Measurements from ENCODE around the gene ARPC1A.

ARPC1A gene

DNA sequence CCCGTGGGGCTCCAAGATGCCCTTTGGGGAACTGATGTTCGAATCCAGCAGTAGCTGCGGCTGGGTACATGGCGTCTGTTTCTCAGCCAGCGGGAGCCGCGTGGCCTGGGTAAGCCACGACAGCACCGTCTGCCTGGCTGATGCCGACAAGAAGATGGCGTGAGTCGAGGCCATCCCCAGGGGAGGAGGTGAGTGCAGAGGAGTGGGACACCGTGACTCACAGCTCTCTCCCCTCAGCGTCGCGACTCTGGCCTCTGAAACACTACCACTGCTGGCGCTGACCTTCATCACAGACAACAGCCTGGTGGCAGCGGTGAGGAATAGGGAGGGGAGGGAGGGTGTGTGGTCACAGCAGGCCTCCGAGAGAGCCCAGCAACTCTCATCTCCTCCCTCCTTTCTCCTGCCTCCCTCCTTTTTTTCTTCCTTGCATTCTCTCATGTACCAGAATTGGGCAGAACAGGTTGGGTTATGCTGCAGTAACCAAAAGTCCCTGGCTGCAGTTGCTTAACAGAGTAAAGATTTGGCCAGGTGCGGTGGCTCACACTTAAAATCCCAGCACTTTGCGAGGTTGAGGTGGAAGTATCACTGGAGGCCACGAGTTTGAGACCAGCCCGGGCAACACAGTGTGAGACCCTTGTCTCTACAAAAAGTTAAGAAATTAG, 65.4 kb downstream of the ARPC1A start:
- no peak for DNase-seq

DNA sequence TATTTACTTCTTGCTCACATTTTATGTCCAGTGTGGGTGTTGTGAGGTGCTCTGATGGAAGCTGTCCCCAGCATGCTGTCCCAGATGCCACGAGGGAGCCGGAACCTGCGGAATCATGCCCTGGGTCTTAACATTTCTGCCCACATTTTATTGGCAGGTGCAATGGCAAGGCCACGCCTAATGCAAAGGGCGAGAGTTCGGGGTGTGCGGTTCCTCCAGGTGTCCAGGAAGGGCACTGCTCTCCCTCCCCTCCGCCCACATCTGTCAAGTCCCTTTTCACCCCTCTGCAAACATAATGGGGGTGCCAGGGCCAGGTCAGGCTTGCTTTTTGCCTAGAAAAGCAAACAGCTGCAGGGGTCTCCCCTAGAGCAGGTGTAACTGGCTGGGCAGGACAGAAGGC, 66.3 kb downstream of the ARPC1A start:
- DNase-seq, result no peak

DNA sequence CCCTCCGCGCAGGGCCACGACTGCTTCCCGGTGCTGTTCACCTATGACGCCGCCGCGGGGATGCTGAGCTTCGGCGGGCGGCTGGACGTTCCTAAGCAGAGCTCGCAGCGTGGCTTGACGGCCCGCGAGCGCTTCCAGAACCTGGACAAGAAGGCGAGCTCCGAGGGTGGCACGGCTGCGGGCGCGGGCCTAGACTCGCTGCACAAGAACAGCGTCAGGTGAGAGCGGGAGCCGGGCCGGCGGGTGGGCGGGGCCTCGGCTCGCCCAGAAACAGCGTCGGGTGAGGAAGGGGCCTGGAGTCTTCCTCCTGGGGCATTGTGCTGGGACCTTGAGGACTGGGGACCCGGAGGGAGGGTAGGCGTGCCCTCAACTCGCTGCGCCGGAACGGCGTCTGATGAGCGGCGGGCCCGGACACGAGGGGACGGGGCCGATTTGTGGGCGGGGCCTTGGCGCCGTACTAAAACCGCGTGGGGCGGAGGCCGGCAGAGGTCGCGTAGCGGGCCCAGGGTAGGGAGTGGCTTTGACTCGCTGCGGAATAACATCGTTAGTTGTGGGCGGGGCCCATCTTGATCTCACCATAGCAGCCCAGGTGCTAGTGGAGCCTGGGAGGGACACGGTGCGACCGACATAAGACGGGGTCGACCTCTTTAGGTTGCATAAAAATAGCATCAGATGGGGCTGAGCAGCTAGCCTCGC, 67.1 kb downstream of the ARPC1A start:
- DNase-seq, result peak; percentile 78

DNA sequence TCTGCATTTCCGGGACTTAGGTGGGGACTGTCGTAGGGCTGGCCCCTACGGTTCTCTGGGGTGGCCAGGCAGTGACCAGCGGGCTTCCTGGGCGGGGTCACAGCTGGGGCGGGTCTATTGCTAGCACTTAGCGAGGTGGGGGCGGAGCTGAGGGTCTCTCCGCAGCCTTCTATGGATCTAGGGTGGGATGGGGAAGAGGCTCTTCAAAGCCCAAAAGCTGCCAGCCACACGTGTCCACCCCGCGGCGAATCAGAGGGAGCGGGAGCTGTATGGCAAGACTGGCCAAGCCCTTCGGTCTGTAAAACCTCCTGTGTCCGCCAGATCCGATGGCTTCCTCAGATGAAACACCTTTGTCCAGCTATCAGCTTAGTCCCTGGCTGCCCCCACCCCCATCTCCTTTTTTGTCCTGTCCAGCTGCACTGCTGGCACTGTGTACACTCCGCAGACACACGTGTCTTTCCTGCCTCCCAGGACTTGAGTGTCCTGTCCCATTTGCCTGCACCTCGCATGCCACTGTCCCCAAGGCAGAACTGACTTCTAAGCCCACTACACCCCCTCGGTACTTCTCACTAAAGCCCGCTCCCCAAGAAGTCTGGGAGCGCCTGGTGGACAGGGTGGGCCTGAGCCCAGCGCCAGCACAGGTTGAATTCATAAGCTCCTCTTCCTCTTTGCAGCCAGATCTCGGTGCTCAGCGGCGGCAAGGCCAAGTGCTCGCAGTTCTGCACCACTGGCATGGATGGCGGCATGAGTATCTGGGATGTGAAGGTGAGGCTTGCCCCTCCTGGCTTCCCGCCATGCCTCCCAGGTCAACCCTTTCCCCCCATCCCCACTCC, 67.9 kb downstream of the ARPC1A start:
- DNase-seq, result no peak

DNA sequence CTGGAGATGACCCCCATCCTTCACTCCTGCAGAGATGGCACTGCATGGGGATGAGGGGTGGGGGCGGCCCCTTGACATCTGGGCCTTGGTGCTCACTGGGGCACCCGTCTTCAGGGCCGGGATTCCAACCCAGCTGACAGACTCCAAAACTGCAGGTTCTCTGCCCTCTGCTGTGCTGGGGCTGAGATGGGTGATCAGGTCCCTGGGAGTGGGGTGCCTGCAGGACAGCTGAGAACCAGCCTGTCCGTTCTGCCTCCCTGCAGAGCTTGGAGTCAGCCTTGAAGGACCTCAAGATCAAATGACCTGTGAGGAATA, 68.4 kb downstream of the ARPC1A start:
- DNase-seq, result no peak

DNA sequence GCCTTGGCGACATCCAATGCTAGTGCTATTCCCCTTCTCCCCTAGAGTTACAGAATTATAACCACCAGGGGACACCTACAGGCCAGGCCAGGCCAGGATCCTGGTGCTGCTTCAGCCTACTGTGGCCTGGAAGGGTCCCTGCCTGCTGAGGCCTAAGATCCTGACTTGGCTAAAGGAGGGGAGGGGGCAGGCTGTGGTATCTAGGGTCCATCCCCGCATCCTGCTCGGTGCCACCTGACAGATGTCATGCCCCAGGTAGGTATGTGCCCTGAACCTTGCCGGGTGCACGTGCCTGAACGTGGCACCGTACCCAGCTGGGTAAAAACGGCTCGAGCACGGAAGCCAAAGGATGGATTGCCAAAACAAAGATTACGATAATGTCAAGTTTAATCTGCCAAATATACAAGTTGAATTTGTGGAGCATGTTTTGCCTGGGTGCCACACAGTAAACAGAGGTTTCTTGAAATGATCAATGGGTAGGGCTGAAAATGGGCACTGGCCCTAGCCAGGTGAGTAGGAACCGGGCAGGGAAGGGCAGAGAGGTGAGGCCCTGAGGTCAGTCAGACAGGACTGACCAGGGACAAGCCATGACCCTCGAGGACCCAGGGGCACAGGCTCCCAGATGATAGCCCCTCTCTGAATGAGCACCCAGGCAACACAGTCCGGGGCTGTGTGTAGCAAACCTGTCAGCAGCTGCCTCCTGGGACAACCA, 70.1 kb downstream of the ARPC1A start:
- DNase-seq, result no peak

DNA sequence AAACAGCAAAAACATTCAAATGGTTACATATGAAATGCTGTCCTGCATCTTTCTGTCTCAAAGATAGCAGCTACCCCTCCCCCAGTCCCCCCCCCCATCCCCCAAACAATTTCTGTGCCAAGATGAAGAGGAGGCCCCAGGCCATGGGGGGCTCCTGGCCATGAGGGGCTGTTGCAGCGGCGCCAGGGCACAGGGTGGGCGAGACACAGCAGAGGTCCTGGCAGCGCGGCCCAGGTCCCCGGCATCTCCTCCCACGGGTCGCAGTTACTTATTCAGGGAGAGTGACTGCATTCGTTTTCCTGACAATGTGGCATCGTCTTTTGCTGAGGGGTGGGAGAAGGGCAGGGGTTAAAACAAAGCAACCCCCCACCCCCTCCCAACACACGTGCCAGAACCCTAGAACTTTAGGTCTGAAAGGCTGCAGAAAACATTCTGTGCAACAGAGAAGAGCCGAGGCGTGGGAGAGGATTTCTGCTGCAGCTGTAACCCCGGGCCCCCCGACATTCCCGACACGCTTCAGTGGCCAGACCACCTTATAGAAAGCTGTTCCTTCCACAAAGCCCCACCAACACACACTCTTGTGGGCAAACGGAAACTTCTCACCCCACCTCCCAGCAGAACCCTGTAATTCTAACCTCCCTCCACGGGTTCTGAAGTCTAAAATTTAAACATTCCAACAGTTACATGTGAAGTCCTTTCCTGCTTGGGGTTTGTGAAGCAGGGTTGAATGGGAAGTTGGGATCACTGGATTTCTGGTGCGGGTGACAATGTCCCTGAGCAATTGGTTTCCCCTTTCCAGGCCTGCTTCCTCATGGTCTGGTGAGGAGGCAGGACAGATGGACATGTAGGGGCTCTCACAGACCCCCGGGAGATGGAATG, 71.0 kb downstream of the ARPC1A start:
- no peak for DNase-seq

DNA sequence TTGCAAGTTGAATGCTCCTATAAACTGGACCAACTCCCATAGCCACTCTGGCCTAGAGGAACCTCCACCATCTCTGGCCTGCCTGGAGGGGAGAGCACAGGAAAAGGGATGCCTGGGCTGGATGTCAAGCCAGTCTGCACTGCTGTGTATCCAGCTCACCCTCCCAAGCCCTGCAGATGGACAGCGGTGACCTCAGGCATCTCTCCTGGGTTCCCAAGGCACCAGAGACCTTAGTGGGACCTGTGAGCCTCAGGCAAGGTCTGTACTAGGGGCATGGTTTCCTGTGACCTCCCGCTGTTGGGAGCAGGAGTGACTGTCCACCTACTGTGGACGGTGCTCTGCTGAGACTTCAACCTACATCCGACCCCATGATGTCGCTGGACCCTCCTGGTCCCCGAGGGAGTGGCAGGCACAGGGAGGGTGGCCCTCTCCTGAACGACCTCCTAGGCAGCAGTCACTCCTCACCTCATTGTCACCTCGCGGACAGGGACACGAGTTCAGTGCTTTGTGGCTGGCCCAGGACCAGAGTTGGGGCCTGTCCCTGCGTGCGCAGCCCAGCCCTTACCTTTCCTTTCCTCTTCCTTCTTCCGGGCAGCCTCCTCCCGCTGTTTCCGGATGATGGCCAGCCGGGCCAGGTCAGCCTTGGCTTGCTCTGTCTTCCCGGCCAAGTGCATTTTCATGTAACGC, 71.7 kb downstream of the ARPC1A start:
- DNase-seq, result no peak

DNA sequence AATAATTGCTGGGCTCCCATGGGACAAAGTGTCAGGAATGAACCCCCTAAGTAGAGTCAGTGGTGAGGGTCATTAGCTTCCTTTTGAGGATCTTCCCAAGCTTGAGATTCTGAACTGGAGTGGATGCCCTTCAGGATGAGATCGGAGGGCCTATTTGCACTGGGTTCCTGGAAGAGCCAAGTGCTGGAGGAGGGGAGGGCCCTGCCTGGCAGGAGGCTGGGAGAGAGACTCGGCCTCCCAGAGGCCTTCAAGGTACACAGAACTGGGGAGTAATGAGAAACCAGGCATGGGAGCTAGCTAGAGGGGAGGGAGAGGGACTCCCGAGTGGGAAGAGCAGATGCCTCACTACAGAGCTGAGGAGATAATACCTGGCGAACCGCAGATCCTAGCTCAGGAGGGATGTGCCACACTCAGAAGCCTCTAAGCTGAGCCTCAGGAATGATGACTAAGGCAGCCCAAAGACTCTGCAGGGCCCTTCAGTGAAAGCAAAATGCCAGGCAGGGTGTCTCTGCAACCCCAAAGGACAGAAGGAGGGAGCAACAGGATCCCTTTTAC, 73.3 kb downstream of the ARPC1A start:
- DNase-seq, result no peak

DNA sequence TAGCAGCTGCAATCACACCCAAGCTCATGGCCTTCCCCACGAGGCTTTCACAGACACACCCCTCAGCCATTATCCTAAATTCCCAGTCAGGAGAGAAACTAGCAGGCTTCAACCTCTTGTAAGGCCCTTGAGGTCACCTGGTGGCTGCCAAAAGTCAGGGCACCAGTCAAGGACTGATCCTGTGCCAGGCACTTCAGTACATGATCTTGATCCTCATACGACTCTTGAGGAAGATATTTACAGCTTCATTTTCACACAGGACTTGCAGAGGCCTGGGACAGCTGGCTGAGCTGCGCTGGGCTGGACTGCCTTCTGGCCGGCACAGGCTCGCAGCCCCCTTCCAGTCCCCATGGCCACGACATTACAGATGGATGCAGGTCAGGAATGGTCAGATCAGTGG, 73.9 kb downstream of the ARPC1A start:
- no peak for DNase-seq

DNA sequence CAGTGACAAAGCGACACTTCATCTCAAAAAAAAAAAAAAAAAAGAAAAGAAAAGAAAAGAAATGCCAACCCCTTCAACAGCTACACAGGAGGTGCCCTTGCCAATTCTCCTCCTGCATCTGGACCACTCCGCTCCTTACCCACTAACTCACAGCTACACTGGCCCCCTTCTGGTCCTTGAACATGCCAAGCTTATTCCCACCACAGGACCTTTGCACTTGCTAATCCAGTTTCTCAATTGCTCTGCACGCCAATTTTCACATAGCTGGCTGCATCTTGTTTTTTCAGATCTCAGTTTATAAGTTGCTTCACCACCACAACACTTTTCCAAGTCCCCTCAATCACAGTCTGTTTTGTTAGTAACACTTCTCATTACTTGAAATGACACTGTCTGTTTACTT, 77.2 kb downstream of the ARPC1A start:
- DNase-seq, result no peak

DNA sequence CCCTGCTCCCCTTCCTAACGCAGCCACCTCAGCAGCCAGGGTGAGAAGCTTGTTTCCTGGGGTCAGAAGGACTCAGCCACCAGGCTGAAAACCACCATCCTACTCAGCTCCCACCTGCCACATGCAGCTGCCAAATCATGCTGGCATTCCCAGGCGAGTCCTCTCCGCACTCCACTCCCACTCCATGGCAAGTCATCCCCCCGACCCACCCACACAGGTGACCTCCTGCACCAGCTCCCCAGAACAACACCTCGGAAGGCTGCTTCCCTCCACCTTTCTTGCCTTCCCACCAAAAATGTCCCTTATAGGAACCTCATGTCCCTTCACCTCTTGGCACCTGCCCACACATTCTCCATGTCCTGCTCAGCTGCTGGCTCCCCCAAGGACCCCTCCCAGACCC, 78.1 kb downstream of the ARPC1A start:
- DNase-seq, result no peak

DNA sequence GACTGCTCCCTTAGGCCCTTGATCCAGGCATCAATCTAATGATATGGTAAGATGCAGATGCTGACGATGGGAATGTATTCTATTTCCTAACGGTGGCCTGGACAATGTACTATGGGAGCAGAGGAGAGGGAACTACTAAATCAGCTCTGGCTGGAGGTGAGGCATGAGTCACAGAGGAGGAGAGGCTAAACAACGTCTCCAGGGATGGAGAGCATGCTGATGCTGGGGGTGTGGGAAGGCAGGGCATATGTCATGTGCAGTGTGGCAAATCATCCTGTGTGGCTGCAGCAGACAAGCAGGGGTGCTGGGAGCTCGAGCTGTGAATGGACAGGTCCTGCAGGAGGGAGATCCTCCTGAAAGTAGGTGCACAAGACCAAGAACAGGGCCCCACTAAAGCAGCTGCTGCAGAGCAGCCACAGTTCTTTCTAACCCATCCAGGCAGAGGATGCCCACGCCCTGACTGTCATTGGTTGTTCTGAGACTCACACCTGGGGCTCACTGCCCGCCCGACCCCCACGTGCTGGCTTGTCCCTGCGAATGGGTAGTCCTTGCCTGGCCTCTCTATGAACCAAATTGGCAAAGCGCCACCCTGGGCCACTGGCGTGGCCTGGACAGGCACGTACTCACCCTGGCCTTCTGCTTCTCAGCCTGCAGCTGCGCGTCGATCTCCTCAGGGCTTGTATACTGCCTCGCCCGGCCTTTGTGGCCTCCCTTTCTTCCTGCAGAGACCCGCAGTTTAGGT, 78.7 kb downstream of the ARPC1A start:
- DNase-seq, result no peak

DNA sequence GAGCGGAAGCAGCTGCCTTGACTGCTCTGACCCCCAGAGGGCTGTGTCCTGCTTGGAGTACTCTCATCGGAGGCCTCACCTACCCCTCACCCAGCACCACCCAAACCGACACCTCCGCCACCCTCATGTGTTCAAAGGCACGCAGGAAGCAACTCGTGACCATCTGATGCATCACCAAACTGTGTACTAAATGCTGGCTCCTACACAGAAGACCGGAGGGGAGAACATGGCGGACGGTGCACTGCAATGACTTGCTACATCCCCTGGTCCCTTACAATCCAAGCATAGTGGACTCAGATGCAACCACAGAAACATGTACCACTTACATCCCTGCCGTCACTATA, 79.3 kb downstream of the ARPC1A start:
- no peak for DNase-seq

DNA sequence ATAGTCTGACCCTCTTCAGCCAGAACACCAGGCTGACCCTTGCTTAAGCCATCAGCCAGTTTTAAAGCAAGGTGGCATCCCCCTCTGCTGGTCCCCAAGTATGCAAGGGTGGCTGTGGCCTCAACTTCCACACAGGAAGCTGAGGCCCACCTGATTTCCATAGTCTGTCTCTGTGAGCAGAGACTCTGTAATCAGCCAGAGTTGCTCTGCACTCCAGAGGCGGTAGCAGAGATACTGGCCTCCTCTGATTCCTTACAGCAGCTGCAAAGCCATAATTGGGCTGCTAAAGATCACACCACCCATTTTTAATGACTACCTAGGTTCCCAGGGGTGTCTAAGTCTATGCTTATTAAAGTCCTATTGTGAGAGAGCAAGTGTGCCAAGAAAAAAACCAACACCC, 80.9 kb downstream of the ARPC1A start:
- DNase-seq, result no peak

DNA sequence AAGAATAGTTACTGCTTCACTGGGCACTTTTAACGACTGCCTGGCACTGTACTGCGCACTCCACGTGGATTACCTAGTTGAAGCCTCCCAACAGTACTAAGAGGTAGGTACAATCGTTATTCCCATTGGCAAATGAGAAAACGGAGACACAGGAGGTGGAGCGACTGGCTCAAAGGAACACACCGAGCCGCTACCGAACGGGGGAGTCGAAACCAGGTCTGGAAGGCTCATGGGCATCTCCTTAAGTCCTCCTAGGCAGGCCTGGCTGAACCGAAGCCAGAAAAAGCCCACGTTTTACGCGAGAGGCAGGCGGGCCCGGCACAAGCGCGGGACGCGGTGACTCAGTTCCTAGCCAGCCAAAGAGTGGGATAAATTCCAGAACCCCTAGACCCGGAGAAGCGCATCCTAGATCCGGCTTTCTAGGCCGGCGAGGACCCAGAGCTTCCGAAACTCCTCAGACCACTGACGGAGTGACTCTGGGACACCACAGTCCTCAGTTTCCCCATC, 82.2 kb downstream of the ARPC1A start:
- DNase-seq, result peak; percentile 30

DNA sequence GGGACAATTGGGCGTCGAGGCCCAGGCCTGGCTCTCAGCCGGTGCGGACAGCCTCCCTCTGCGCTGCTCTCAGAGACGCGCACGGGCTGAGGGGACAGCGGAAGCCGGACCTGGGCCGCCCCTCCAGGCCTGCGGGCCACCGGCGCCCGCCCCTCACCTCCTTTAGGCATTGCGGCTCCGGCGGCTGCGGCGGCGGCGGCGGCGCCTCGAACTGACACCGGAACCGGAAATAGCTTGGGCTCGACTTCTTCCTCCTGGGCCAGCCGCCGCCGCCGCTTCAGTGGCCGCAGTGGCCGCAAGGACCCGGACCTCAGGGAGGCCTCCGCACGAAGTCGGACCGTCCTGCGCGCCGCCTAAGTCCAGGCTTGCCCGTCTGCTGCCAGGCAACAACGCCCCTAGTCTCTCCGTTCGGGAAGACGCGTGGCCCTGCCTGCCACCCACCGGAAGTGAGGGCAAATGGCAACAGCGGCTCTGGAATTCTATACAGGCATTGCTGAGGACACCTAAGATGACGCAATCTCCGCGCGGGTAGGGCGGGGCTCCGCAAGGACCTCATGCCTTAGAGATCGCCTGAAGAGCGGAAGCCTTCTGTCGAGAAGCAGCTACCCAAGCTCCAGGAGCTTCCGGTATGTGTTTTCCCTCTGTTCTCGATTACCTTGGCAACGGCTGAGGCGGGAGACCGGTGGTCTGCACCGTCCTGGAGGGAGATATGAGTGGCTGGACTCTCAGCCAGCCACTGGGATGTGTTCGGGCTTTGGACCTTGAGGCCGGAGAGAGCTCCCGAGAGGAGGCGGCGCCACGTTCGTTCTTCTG, 82.9 kb downstream of the ARPC1A start, which contains the start of the genes BUD31 and PDAP1:
BUD31 (plus strand) TSS at position 591 of the 813 bp plus-strand sequence. CDS start 2,124 bp downstream, outside the sequence.
PDAP1 (minus strand) TSS at position 219 of the 813 bp plus-strand sequence; CDS start at position 170, 49 bp downstream.
- DNase-seq, result peak; percentile 90

DNA sequence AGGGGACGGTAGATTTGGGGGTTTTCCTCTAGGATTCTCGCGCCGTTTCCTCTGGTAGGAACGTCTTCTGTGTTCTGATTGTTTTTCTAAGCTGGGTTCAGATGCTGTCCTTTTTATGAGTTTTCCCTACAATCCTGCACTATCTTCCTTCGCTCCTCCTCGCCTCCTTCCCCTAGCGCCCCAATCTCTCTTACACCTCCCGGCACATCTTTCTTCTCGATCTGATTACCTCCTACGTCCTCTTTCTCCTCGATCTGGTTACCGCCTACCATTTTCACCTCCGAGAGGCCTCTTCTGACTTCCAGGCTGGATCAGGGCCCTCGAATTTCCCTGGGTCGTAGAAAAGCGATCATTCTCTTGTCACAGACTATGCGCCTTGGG, 83.5 kb downstream of the ARPC1A start:
- DNase-seq, result no peak

DNA sequence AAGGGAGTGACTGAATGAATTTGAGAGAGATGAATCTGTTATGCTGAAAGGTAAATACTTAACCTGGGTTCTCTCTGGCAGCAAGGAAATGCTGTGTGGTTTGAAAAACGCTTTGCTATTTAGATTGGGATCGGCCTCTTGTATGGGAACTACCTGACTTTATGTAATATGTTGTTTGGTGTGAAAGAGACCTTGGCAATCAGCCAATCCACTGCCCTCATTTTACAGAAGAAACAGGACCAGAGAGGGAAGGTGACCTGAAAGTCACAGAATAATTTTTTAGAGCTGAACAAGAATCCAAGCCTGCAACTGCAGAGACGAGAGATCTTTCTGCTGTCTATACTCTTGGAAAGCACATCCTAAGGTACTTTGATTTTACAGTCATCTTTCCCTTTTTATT, 84.1 kb downstream of the ARPC1A start:
- DNase-seq, result no peak
